ENCODE data around the gene NECAB2. TPM values are rescaled to one million over a fixed set of nuclear protein-coding genes. Genes with fewer than 3 reads are reported as not detected.

NECAB2 gene
- total RNA-seq, result 81.4 TPM

GRCh38 chr16:83967838-83968305 lies at the start of gene NECAB2:
Gene NECAB2 (plus strand): TSS chr16:83968244. CDS start chr16:83968649, 405 bp downstream.

GRCh38 chr16:83952940-83953795 lies 14.9 kb upstream of the NECAB2 start, which contains the start of gene OSGIN1:
Gene OSGIN1 (plus strand): TSS chr16:83953240. CDS start chr16:83957672, 4,432 bp downstream.

GRCh38 chr16:84042308-84042878 lies 74.3 kb downstream of the NECAB2 start, which contains the start of gene SLC38A8:
Gene SLC38A8 (minus strand): TSS chr16:84042795. CDS start chr16:84042157, 638 bp downstream.

Small RNA genes lying within 50 kb of the gene (small RNA-seq; reads per million reads assigned to genes)
- not detected for gene RNA5SP432

Other genes starting within 250 kb of the NECAB2 start
- 191 TPM for gene HSBP1, start 160.3 kb upstream of the NECAB2 start, total RNA-seq
- 5.5 TPM for gene MLYCD, start 69.1 kb upstream of the NECAB2 start, total RNA-seq
- gene OSGIN1, start 15.0 kb upstream of the NECAB2 start, total RNA-seq, result 0.23 TPM
- gene SLC38A8, start 74.6 kb downstream of the NECAB2 start, total RNA-seq, result 2.8 TPM
- 79.1 TPM for gene MBTPS1, start 148.7 kb downstream of the NECAB2 start, total RNA-seq
- 152 TPM for gene HSDL1, start 176.9 kb downstream of the NECAB2 start, total RNA-seq
- gene DNAAF1, start 177.1 kb downstream of the NECAB2 start, total RNA-seq, result 6.5 TPM
- 21.2 TPM for gene TAF1C, start 218.8 kb downstream of the NECAB2 start, total RNA-seq
- 0.23 TPM for gene ADAD2, start 222.9 kb downstream of the NECAB2 start, total RNA-seq